ENCODE data around the gene URGCP.
"Not testable (repeated sequence)": the region's sequence is repeated elsewhere in the genome, so short reads cannot be mapped to it uniquely, and the experiment has no call there.

The URGCP gene

GRCh38 chr7:43929529-43930457, 23.4 kb upstream of the URGCP start:
- FAIRE-seq (no peak), DNase-seq (ENCODE audit: insufficient read length, low spot score) (no peak)
- no peak for TF ChIP-seq POLR2A (IDR thresholded peaks at IDR 0.05; ENCODE audit: low read depth, low read length)

GRCh38 chr7:43927810-43928209, 21.4 kb upstream of the URGCP start:
- no peak for DNase-seq (ENCODE audit: insufficient read length, low spot score)
- FAIRE-seq, result no peak
- no peak for TF ChIP-seq POLR2A (IDR thresholded peaks at IDR 0.05; ENCODE audit: low read depth, low read length)

- DNase-seq (ENCODE audit: insufficient read length, low spot score) (no peak), FAIRE-seq (no peak)
- TF ChIP-seq POLR2A (IDR thresholded peaks at IDR 0.05; ENCODE audit: low read depth, low read length), result no peak
Observed at GRCh38 chr7:43926798-43927123, 20.4 kb upstream of the URGCP start.

GRCh38 chr7:43925984-43926797, 19.8 kb upstream of the URGCP start, which contains the start of gene UBE2D4:
UBE2D4 (plus strand) TSS chr7:43926436; CDS start chr7:43926533, 97 bp downstream.
- peak; percentile 89 for TF ChIP-seq POLR2A (IDR thresholded peaks at IDR 0.05; ENCODE audit: low read depth, low read length)
- DNase-seq (ENCODE audit: insufficient read length, low spot score) (peak; percentile 96), FAIRE-seq (no peak)

GRCh38 chr7:43922726-43923125, 16.3 kb upstream of the URGCP start:
- TF ChIP-seq POLR2A (IDR thresholded peaks at IDR 0.05; ENCODE audit: low read depth, low read length), result no peak
- FAIRE-seq (no peak), DNase-seq (ENCODE audit: insufficient read length, low spot score) (no peak)

- no peak for TF ChIP-seq POLR2A (IDR thresholded peaks at IDR 0.05; ENCODE audit: low read depth, low read length)
- no peak for DNase-seq (ENCODE audit: insufficient read length, low spot score)
- FAIRE-seq, result no peak
Observed at GRCh38 chr7:43921423-43921822, 15.0 kb upstream of the URGCP start.

GRCh38 chr7:43915907-43916306, 9.5 kb upstream of the URGCP start:
- no peak for TF ChIP-seq POLR2A (IDR thresholded peaks at IDR 0.05; ENCODE audit: low read depth, low read length)
- DNase-seq (ENCODE audit: insufficient read length, low spot score), result no peak
- no peak for FAIRE-seq

GRCh38 chr7:43914795-43915194, 8.4 kb upstream of the URGCP start:
- no peak for TF ChIP-seq POLR2A (IDR thresholded peaks at IDR 0.05; ENCODE audit: low read depth, low read length)
- no peak for FAIRE-seq

GRCh38 chr7:43905956-43906330, 453 bp downstream of the URGCP start:
- peak; percentile 57 for DNase-seq (ENCODE audit: insufficient read length, low spot score)
- no peak for TF ChIP-seq POLR2A (IDR thresholded peaks at IDR 0.05; ENCODE audit: low read depth, low read length)
- FAIRE-seq, result no peak

More at GRCh38 chr7:43914795-43915194, 8.4 kb upstream of the URGCP start:
- DNase-seq (ENCODE audit: insufficient read length, low spot score), result no peak

GRCh38 chr7:43905209-43905946, 1.0 kb downstream of the URGCP start:
- FAIRE-seq (peak; percentile 43), DNase-seq (ENCODE audit: insufficient read length, low spot score) (peak; percentile 97)
- no peak for TF ChIP-seq POLR2A (IDR thresholded peaks at IDR 0.05; ENCODE audit: low read depth, low read length)

- no peak for TF ChIP-seq POLR2A (IDR thresholded peaks at IDR 0.05; ENCODE audit: low read depth, low read length)
- DNase-seq (ENCODE audit: insufficient read length, low spot score), result peak; percentile 47
- peak; percentile 90 for FAIRE-seq
Observed at GRCh38 chr7:43904533-43905208, 1.7 kb downstream of the URGCP start.

- FAIRE-seq, result no peak
- DNase-seq (ENCODE audit: insufficient read length, low spot score), result no peak
- TF ChIP-seq POLR2A (IDR thresholded peaks at IDR 0.05; ENCODE audit: low read depth, low read length), result no peak
Observed at GRCh38 chr7:43902542-43903054, 3.8 kb downstream of the URGCP start.

- not testable (repeated sequence) for FAIRE-seq
Observed at GRCh38 chr7:43898571-43898970, 7.8 kb downstream of the URGCP start.

More at GRCh38 chr7:43898571-43898970, 7.8 kb downstream of the URGCP start:
- DNase-seq (ENCODE audit: insufficient read length, low spot score), result not testable (repeated sequence)
